ENCODE results near the gene RMRP.

DNA sequence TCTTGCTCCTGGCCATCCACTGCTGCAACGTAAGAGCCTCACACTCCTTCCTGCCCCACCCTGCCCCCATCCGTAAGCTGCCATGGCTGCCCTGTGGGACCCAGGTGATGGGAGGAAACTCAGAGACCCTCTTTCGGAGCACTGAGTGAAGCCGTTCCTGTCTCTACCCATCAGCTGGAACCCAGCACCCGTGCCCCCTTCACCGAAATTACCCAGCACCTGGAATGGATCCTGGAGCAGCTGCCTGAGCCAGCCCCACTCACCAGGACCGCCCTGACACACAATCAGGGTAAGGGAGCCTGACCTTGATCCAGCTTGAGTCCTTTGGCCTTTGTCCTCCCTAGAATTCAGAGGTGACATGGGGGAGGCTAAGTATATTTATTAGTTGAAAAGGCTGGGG is 49.6 kb downstream of the RMRP start:
- TF ChIP-seq, protein P1, sequence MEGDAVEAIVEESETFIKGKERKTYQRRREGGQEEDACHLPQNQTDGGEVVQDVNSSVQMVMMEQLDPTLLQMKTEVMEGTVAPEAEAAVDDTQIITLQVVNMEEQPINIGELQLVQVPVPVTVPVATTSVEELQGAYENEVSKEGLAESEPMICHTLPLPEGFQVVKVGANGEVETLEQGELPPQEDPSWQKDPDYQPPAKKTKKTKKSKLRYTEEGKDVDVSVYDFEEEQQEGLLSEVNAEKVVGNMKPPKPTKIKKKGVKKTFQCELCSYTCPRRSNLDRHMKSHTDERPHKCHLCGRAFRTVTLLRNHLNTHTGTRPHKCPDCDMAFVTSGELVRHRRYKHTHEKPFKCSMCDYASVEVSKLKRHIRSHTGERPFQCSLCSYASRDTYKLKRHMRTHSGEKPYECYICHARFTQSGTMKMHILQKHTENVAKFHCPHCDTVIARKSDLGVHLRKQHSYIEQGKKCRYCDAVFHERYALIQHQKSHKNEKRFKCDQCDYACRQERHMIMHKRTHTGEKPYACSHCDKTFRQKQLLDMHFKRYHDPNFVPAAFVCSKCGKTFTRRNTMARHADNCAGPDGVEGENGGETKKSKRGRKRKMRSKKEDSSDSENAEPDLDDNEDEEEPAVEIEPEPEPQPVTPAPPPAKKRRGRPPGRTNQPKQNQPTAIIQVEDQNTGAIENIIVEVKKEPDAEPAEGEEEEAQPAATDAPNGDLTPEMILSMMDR (conservative IDR thresholded peaks at IDR 0.05 in 1 of 2, IDR thresholded peaks at IDR 0.05 in 1 of 2; ENCODE audit: extremely low read depth in 1 of 2, insufficient read depth in 1 of 2, low read depth in 1 of 2, low read length in 2 of 2), result no peak
- no peak for TF ChIP-seq EZH2 (IDR thresholded peaks at IDR 0.05; ENCODE audit: borderline replicate concordance, low read length)

All from mammary epithelial cell (primary cell).